GM19395 (cell line): ENCODE data around the gene ROPN1L.
"Not testable (repeated sequence)": the region's sequence is repeated elsewhere in the genome, so short reads cannot be mapped to it uniquely, and the experiment has no call there.

Experiments used
- ATAC-seq: cut with Tn5 transposase; IDR thresholded peaks from one replicate; pipeline ENCODE4 v1.9.1; 2021; ENCODE audit warnings: mild to moderate bottlenecking, moderate library complexity; ENCODE audit not compliant: unreplicated experiment

The ROPN1L gene

DNA sequence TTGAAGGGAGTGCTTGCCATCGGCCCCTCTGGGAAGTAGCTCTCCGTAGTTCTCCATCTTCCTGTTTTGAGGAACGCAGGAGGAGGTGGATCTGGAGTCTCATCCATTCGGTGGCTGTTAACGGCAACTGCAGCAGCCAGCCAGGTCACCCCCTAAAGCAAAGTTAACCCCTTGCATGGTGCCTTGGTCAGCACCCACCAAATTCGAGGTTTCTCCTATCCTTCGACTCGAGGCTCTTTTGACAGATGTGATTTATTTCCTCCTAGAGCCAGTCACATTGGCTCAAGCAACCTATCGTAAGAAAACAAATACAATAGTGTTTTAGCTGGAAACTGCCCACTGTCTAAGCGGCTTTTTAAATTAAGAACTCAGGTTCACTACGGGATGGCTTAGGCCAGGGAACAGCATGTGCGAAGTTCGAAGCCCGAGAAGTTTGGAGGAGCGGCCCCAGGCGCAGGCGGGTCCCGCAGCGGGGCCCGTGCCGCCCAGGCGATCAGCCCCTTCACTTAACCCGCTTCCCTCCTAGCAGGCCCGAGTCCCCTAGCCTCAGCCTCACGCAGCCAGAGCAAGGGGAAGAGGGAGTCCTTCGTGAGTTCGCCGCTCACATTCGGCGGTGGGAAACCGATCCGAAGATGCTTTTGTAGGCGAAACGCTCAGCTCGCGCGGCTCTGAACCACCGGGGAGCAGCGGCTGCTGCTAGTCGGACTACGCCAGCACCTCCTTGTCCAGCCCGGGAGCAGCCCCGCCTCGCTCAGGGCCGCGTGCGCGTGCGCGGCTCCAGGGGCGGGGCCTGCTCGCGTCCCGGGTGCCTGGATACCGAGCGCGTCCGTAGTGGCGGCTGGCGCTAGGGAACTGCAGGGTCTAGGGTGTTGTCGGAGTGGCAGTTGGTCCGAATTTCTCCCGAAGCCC, at the start of gene ROPN1L:
Gene ROPN1L, plus strand, starts transcription at position 797 of the 909 bp plus-strand sequence. CDS start 289 bp downstream, outside the sequence.
- peak; percentile 97 for ATAC-seq

DNA sequence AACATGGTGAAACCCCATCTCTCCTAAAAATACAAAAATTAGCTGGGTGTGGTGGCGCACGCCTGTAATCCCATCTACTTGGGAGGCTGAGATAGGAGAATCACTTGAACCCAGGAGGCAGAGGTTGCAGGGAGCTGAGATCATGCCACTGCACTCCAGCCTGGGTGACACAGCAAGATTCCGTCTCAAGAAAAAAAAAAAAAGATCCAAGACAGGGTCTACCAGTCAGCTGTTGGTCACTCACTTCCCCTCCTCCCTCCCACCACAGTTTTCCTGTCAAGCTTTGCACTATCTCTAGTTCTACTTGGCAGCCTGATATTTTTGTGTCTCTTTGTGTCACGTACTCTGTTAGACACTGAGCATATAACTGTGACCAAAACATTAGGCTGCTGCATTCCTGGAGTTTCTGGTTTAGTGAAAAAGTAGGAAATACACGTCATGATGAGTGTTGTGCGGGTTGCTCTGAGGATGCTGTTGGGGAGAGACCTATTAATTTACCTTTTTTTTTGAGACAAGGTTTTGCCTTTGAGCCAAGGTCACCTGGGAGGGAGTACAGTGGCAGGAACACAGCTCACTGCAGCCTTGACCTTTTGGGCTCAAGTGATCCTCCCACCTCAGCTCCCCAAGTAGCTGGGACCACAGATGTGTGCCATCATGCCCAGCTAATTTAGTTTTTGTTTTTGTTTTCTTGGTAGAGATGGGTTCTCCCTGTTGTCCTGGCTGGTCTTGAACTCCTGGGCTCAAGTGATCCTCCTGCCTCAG, 48.9 kb upstream of the ROPN1L start:
- ATAC-seq, result not testable (repeated sequence)

DNA sequence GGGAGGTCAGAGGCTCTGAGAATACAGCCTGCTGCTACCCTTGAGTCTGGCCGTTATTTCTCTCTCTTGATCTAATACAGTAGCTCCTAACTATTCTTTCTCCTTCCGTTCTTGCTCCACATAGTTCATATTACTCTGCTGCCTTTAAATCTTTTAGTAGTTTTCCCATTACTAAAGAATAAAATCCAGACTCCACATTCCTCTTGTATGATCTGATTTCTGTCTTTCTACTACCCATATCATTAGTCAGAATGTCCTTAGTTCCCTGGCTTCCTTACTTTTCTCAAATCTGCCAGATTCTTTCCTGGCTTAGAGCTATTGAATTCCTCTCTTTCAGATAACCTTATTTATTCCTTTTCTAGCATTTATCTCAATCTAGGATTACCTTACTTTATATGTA, 48.2 kb upstream of the ROPN1L start:
- ATAC-seq, result no peak

DNA sequence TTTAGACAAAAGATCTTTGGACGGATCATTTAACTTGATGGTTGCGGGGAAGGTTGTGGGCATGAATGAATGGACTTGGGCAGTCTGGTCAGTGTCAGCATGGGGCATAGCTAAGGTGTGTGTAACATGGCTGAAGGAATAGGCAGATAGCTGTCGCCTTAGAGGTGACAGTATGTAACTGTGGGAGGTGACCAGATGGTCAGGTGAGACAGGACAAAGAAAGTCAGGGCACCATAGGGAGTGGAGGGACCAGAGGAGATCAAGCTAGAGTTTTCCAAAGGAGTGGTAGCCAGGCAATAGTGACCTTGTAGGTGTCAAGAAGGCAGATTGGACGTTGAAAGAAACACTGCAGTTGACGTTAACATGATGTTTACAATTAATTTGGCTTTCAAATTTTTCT, 45.1 kb upstream of the ROPN1L start:
- no peak for ATAC-seq

DNA sequence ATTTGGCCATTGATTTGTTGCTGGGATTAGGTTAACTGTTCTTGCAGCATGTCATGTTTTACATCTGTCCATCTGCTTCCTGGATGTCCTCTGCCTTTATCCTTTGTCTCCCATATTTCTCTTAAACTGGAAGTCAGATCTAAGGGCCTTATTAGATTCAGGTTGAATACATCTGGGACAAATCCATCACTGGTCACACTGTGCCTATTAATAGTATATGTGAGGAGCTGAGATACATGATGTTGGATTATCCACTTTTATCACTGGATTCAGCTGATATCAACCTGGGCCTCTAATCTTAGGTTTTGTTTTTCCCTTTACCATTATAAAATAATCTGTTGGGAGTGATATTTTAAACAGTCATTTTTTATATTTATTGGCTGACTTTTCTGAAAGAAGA, 41.8 kb upstream of the ROPN1L start:
- ATAC-seq, result no peak

DNA sequence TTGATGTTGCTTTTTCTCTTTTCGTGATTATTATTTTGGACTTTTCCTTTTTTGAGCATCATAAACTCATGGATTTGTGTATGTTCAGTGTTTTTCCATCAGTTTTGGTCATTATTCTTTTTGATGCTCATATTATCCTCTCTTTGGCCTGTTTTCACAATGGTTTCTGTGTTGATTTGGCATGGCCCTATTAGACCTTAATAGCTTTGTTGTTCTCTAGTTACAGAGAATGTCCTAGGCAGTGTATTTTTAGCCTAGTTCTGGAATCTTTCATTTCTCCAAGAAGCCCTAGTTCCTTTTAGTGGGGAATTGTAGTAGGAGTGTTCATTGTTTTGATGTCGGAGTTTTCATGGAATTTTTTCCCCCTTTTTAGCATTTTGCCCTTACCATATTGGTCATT, 41.3 kb upstream of the ROPN1L start:
- no peak for ATAC-seq

DNA sequence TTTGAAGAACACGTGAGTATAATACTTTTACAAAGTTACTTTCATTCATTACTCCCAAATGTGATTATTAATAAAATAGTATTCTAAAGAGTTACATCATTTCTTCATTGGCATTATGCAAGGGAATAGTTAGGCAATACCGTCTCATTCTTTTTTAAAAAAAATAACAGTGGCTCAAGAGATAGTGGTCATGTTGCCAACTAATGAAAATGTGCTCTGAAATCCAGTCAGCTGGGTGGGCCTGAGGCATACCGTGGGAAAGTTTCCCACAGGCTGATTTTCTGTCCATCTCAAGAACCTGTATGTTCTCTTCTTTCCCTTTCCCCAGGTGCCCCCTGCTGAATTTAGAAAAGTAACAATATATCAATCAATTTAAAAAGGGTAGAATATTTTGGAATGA, 40.8 kb upstream of the ROPN1L start:
- ATAC-seq, result no peak

DNA sequence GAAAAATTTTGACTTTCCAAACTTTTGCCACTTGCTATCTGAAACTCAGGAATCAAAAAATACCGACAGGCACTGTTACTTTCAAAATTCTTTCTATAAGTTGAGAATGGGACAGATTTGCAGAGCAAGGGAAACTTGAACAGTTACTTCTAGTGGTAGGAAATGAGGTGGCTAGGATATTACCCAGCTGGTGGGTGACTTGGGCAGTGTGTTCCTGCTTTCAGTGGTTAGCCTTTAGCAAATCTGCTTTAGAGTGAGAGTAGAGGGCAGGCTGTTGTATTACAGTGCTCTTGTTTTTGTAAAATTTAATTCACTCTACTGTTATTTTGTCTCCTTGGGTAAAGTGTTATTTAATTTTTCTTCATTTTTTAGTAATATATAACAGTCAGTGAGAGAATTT, 40.2 kb upstream of the ROPN1L start:
- ATAC-seq, result peak; percentile 88

DNA sequence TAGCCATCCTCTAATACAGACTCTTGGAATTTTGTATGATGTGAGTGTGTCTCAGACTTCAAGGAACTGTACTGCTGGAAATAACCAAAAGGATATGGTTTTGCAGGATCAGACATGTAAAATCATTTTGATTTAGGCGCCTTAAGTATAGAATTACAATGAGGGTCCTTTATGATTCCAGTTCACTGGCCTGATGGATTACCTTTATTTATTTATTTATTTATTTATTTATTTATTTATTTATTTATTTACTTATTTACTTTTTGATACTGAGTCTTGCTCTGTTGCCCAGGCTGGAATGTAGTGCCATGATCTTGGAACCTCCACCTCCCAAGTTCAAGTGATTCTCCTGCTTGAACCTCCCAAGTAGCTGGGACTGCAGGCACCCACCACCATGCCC, 37.9 kb upstream of the ROPN1L start:
- ATAC-seq, result no peak

DNA sequence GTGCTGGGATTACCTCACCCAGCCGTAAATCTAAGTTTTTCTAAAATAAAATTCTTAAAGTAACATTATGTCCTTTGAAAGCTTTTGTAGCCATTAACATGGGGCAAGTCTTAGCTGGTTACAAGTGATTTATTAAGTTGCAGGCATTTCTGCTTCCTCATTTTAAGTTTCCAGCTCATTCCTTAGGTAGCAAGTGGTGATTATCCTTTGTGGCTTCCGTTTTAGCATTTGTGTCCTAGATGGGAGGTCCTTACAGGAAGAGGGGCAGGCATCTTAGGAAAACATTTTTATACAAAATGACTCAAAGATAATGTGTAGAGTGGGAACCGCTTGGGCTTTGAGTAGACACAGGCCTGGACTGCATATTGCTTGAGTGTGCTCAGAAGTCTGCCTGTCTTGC, 35.0 kb upstream of the ROPN1L start:
- ATAC-seq, result no peak

DNA sequence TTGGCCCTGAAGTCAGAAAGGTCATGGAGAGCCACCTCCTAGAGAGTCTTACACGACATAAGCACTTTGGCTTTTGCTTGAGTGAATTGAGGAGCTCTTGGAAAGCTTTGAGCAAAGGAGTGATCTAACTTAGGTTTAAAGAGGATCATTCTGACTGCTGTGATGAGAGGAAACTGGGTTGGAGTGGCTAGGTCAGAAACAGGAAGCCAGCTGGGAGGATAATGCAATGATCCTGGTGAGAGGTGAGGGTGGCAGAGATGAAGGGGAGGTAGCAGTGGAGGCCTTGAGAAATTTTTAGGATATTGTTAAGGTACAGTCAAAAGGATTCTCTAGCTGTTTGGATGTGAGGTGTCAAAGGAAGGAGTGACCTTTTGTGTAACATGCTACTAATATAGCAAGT, 32.2 kb upstream of the ROPN1L start:
- ATAC-seq, result no peak

DNA sequence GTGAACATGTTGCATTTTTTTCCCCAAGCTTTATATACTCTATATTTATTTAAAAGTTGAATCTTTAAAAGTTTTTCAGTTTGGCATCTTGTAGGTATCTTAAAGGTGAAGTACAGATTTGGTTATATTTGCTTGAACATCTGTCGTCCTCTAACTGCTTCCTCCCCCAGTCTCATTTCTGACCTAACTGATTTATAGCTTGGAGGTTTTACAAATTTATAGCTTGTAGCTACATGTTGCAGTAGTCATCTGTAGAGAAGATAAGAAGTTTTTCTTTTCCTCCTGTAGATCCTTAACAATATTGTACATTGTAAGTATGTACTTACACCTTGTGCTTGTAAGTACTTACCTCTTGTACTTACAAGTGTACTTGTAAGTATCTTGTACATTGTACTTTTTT, 31.0 kb upstream of the ROPN1L start:
- no peak for ATAC-seq

DNA sequence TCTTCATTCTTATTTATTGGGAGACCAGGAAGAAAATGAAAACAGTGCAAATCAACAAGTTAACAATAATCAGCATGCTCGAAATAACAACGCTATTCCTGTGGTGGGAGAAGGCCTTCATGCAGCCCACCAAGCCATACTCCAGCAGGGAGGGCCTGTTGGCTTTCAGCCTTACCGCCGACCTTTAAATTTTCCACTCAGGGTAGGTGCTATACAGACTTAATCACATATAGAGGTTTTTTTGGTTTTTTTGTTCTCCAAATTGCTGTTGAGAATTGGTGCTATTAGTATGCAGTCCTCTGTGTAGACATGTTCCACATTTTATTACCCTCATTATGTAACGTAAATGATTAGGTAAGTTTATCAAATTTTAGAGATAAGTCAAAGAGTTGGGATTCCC, 30.3 kb upstream of the ROPN1L start:
- ATAC-seq, result no peak

DNA sequence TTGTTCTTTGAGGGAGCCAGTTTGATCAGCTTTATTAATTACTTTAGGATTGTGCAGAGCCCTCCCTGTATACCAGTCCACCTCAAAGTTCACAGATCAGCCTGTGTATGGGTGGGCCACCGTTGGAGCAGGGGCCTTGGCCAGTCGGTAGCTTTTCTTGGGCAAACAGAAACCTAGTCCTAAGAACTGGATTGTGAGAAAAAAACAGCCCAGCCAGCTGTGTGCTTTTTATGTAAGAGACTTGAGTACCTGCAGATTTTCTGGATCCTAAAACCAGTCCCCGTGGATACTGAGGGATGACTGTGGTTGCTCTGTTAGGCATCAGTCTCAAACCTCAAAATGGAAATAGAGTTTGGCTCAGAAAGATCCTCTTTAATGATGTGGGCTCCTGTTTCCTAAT, 24.8 kb upstream of the ROPN1L start:
- no peak for ATAC-seq

DNA sequence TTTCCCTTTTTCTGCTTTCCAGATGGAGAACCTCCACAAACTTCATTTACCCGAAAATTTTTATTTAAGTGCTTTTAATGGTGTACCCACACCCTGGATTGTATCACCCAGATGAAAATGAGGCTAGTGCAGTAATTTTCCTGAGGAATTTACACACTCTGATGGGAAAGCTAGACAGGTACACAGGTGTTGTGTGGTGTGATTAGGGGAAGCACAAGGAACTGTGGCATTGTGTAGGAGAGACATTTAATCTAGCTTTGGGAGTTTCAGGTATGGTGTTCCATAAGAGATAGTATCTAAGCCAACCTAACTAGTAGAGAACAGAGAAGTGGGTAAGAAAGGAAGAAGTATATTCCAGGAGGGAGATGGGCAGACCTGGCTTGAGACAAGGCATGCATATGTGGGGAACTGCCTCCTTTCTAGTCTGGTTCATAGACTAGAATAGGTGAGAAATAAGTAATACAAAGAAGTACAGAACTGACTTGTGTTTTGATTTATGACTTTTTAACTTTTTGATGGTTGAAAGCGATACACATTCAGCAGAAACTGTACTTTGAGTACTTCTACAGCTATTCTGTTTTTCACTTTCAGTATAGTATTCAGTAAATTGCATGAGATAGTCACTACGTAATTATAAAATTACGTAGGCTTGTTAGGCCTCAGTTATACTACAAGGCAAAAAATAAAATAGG, 22.9 kb upstream of the ROPN1L start:
- peak; percentile 79 for ATAC-seq

DNA sequence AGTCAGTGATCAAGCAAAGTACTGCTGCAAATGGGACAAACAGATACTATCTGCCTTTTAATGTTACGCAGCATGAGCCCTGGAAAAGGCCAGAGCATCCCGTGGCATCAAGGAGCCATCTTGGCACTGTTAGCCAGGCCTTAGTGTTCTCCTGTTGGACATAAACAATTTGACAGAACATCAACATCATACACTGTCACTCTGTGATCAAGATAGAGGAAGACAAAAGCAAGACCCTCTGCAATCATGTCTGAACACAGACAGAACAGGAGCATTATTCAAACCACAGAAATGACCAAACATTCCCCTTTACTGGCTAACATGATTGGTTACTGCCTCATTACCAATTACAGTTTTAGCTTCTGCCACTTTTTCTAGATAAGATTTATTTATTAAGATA, 21.2 kb upstream of the ROPN1L start:
- ATAC-seq, result no peak

DNA sequence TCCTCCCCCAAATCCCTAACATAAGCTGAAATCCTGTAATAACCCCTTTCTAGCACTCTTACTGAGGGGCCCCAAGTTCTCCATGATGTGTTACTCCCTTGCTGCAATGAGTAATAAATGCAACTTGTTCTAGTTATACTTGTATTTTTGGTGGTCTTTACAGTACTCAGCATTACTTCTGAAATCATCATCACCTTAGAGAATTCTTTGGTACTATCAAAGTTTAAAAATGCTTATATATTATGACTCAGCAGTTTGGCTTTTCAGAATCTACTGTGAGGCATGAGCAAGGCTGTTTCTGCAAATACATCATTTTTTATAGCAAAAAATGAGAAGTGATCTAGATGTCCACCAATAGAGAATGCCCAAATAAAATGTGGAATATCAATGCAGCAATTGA, 20.7 kb upstream of the ROPN1L start:
- no peak for ATAC-seq

DNA sequence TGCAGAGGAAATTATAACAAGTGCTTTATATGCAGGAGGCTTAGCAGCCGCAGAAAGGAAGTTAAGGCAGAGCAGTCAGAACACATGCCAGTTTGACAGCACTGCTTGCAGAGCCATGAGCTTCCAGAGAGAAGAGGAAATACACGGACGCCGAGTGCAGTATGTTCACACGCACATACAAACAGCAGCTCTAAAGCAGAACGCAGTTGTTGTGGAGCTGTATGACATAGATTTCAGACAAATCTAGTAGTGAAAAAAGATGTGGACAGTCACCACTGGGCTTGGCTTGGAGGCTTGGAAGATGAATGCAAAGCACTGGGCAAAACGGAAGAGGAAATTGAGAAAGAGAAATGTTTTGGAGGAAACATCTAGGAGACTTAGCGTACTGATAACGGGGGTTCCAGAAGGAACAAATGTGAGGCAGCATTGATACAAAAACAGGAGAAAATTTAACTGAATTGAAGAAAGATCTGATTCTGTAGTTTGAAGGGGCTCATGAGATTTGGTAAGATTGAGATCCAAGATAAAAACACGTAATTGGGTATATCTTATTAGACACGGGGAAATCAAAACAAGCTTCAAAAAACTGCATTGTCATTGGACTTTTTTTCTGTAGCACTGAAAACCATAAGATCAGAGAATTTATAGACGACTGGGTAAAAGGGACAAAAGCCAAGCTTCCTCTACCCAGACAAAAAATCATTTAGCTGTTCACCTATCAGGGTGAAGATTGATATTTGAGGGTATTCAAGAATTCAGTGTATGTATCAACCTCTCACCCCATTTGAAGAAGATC, 19.6 kb upstream of the ROPN1L start:
- no peak for ATAC-seq

DNA sequence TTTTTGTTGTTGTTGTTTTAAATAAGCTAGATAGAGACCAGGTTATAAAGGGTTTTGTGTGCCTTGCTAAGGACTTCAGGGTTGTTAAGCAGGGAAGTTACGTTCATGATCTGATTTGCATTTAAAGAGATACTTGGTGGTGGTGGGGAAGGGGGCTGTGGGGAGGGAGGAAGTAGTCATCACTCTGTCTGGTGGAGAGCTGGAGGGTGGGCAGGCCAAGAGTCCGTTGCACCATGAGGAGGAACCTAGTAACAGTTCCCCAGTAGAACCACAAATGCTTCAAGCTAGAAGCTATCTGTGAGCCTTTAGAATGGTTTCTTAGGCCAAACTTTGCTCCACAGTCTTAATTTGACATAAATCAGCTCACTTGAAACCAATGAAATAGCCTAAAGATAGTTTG, 18.7 kb upstream of the ROPN1L start:
- no peak for ATAC-seq

DNA sequence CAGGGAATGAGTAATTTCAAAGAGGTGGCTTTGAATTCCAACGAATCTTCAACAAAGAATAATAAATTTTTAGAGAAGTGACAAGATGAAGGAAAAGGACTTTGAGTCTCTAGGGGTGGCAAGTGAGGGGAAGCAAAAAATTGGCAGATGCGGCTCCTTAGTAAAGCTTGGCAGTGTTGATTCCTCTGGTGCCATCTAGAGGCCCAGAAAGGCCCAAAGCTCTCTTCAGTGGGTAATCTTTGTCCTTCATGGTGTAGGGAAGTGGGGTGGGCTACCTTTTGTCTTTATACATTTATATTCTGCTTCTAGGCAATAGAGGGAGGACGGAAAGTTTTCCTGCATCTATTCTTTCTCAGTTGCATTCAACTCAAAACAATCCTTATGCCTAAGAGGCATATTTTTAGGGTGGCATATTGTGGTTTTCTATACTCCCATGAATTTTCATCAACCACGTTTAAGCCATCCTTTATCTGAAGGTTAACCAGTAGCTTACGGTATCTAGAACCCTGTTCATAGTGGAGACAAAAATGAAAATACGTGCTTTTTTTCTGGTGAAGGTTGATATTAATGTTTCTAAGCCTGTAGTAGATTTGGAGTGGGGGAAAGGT, 17.5 kb upstream of the ROPN1L start:
- no peak for ATAC-seq
